ENCODE results near the gene SLC9A9.

Gene SLC9A9

DNA sequence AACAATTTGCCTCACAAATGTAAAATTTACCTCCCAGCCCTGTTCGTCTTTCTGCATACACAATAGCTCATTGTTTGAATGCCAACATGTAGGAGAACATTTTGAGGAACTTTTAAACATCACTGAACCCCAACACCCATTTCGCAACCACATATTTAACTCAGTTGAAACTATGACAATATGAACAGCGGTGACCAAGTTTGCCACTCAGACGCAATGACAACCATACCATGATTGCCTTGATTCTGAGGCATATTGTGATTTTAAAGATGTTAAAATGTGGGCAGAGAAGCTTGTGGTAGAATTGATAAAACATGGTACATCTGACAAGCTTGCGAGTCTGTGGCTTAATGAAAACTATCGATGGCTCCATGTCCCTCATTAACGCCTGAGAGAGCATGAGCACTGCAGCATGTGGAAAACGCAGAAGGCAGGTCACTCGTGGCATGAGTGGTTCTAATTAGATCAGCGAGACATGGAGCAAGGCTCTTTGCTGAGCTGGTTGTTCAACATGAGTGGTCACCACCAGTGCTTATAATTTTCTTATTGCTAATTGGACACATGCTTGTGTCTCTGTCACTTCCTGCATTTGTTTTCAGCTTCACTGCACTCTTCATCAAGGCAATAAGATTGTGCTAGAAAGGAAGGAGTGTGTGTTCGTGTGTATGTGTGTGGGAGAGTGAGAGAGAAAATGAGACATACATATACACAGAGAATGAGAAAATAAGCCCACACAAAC, 611.9 kb downstream of the SLC9A9 start:
- in situ Hi-C loops (cut with HindIII; ENCODE audit: low sequenced_read_pairs), result no loop called here

DNA sequence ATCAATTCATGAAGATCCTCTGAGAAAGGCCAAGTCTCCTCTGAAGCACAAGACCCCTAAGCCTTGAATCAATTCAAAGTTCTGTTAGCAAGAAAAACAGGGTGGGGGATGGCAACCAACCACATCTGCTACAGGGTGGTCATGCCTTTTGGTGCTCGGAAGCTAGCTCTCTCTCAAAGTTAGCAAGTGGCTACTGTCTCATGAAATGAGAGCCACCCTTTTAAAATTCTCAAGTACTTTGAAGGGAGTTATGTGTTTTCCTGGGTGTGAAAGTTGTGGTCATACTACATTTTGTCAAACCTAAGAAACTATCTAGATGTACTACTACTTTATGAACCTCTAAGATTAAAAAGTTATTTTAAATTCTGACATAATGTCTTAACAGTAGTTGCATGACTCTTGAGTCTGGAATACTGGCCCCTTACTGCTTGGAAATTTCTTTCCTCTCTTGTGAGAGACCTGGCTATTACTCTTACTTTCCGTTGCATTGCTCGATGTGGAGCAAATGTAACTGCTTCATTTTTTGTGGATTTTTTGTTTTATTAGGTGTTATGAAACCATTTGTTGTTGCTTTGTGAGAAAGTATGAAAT, 612.6 kb downstream of the SLC9A9 start:
- in situ Hi-C loops (cut with HindIII; ENCODE audit: low sequenced_read_pairs), result no loop called here

DNA sequence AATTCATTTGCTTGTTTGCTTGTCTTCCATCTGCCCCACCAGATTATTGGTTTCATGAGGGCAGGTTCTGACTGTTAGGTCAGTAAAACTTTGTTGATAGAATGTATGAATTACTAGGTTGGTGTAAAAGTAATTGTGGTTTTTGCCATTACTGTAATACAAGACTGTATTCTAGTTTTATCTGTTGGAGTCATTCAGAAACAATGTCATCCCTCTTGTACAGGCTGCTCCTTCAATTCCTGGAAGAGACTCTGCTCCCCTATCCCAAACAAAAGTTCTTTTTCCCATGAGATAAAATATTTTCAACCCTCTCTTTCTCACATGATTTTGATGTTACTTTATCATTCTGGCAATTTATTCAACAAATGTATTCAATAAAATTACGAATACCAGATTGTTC, 613.7 kb downstream of the SLC9A9 start:
- in situ Hi-C loops (cut with HindIII; ENCODE audit: low sequenced_read_pairs), result no loop called here

DNA sequence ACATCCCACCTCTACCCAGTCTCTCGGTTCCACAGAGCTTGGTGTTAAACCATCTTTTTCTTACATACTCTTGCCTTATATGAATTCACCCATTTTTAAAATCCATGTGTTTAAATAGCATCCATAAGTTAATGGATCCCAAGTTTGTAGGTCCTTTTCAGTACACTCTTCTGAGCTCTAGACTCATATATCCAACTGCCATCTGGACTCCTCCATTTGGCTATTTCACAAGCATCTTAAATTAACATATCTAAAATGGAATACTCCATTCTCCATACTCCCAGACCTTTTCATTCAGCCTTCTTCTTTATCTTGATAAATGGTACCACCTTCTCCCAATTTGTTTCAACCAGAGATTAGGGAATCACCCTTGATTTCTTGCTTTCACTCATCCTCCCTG, 615.3 kb downstream of the SLC9A9 start:
- in situ Hi-C loops (cut with HindIII; ENCODE audit: low sequenced_read_pairs), result no loop called here

DNA sequence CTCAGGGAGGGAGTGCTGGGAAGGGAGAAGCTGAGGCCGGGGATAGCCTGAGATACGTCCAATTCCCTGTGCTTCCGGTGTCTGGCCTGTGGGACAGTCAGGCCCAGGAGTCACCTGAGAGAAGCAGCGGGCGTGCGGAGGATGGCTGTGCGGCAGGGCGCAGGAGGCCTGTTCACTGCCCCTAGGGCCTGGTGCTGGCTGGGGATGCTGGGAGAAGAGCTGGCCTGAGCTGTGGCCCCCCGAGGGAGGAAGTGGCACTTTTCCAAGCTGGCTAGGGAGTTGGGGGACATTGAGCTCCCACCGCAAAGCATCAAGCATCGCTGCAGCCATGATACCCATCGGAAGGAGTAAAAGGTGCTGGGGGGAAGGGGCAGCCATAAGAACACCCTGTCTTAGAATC, 619.9 kb downstream of the SLC9A9 start:
- in situ Hi-C loops (cut with HindIII; ENCODE audit: low sequenced_read_pairs), result no loop called here

DNA sequence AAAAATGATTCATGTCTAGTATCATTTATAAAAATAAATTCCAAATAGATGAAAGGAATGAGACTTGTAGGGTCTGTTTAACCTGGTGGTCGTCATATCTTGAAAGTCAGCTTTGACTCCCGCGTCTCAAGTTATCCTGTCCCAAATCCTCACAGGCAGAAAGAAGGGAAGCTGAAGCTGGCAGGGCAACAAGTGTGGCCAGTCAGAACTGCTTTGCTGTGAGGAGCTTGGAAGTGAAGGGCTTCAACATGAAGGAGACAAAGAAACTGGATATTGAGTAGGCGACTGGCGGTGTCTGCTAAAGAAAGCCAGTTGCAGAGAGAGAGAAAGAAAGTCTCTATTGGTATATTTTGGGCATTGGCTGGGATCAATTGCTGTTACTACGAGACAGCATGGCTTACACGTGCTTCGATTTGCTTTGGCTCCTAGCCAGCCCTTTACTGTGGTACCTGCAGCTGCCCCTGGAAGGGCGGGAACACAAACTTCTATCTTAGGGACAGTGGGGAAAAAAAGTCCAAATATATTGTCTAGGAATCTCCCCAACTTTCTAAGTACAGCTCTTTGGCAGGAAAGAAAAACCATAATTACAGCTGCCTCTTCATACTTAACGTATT, 621.5 kb downstream of the SLC9A9 start:
- in situ Hi-C loops (cut with HindIII; ENCODE audit: low sequenced_read_pairs), result no loop called here

DNA sequence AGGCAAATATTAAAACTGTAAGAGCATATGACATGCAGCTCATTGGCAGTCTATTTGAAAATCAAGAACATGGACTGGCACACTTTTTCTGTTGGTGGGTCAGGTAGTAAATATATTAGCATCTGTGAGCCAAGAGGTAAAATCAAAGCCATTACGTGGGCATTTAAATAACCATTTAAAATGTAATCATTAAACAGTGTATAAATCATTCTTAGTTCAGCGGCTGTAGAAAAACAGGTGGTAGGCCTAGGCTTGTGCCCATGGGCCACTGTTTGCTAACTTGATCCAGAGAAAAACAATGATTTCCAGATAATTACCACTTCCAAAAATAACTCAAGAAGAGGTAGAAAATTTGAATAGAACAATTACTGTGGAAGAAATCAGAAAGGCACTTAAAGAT, 623.6 kb downstream of the SLC9A9 start:
- in situ Hi-C loops (cut with HindIII; ENCODE audit: low sequenced_read_pairs), result no loop called here

DNA sequence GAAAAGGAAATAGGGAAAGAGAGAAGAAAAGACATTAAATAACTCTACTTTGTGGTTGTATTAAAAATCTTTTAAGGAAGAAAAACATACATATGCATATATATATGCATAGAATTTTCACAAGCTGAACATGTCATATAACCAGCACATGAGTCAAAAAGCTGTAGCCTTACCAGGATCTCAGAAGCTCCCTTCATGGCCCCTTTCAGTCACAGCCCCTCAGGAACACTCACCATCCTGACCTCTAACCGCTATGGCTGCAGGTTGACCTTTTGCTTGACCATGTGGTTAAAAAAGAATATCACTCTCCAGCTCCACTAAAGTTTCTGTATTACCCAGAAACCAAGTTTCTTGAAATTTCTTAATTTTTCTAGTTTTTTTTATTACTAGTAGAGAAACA, 625.3 kb downstream of the SLC9A9 start:
- in situ Hi-C loops (cut with HindIII; ENCODE audit: low sequenced_read_pairs), result no loop called here

DNA sequence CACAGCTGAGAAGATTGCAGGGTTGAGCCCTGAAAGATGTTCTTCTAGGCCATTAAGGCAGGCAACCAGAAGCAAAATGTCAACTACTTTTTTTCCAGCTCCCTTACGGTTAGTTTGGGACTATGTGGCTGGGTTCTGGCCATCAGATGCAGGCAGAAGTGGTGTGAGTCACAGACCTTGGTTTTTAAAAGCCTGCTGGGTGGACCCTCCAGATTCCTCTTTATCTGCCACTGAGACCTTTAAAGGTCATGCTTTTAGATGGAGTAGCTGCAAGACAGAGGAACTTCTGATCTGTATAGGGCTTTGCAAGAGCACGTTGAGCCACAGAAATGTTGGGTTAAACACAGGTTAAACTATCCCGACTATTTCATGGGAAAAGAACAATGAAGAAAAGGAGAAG, 625.8 kb downstream of the SLC9A9 start:
- in situ Hi-C loops (cut with HindIII; ENCODE audit: low sequenced_read_pairs), result no loop called here

DNA sequence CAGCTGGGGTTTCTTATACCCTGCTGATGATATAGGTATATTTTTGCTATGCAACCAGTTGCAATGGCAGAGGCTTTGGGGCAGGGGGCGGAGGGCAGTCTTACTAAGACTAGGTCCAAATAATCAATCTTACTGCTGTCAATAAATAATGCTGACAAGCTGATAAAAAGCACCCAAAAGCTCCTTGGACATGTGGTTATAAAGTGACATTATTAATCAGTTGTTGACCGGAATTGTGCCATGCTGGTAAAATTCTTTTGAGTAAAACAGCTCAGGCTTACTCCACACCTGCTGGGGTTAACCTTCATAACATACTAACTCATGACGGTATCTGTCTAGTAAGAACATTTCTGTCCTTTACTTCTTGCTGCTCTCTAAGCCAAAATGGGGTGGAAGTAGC, 626.8 kb downstream of the SLC9A9 start:
- in situ Hi-C loops (cut with HindIII; ENCODE audit: low sequenced_read_pairs), result no loop called here

DNA sequence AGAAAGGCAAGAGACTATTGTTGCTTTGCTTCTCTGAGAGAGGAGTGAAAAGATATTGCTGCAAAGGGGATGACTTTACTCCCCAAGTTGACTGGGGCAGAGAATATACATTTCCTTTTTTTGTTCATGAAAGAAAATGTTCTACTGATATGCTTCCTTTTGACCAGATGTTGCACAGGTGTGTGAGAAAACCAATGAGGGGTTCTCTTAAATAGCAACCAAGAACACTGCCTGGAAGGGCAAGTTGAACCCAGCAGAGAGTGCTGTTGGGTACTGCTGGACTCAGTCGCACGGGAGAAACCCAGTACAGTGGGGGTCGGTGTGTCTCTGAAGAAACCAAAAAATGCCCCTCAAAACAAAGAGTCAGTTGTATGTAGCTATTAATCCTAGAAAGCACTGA, 627.5 kb downstream of the SLC9A9 start:
- in situ Hi-C loops (cut with HindIII; ENCODE audit: low sequenced_read_pairs), result no loop called here

DNA sequence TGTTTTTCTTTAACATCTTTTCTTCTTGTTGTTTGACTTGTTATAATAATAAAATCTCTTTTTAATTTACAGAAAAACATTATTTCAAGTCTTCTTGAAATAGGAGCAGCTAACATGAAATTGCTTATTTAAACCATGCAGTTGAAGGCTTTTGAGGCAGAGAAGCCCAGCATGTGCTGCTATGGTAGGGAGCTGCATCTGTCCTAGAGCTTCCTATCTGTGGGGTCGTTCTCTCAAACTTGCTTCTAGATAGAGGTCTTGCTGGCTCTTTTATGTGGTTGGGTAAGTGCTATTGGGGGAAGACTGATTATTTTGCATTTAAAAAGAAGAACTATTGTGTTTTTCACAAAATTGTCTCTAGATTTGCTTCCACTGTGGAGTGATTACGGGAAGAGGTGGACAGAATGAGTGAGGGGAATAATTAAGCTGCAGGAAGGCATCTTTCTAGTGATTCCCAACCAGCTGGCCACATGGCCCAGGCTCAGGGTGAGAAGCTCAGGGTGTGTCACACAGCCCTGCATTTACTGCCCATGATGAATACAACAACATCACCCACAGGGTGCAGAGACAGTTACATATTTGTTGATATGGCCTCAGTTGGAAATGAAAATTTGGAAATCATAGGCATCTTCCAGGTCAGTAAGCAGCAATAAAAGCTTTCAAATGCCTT, 630.0 kb downstream of the SLC9A9 start:
- in situ Hi-C loops (cut with HindIII; ENCODE audit: low sequenced_read_pairs), result no loop called here

DNA sequence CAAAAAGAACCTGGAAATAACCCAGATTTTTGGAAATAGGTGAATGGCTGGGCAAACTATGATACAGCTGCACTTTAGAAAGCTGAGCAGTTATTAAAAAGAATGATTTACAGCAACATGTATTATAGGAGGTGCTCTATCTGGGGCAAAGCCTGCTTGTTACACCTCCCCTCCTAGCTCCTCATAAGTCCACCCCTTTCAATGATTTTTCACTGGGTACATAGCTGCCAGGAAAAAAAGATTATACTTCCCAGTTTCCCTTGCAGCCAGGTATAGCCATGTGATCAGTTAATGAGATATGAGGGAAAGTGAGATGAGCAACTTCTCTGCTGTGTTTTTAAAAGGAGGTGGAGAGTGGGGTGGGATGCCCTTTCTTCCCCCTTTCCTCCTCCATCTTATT, 631.0 kb downstream of the SLC9A9 start:
- in situ Hi-C loops (cut with HindIII; ENCODE audit: low sequenced_read_pairs), result no loop called here

DNA sequence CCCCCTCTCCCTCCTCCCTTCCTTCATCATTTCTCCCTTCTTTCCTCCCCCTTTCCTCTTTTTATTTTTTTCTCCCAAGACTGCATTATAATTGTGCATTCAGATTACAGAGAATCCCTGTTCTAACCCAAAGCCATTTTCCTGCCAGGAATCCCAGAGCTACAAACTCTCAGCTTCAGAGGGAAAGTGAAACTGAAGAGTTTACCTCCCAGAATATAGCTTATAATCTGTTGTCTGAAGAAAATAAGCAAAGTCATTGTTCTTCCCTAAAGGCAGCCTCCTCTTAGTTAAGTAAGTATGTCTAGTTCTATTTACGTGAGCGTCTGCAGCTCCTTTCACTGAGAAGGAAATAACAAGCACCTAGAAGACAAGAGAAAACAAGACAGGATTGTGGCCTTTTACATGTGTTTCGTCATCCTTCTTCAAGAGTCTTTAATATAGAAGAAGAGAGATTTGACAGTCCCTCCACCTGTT, 631.5 kb downstream of the SLC9A9 start:
- in situ Hi-C loops (cut with HindIII; ENCODE audit: low sequenced_read_pairs), result no loop called here
